Caki2 (cell line): ENCODE data around the gene SP7. TPM values are rescaled to one million over a fixed set of nuclear protein-coding genes. Genes with fewer than 3 reads are reported as not detected.
A peak's percentile ranks its signal among the peaks of the same experiment; 100 is the strongest.

ENCODE experiments used
- DNase-seq: peaks from one replicate; pipeline ENCODE4 v3.0.0-alpha.2; 2015; ENCODE audit warnings: low read depth
- in situ Hi-C: cut with HindIII; loops from 2 replicates; pipeline ENCODE4 v1.10.0; 2016; ENCODE audit warnings: low sequenced_read_pairs, low pct_unique_long_range_greater_than_20kb, mixed read lengths
- total RNA-seq: library from RNA; depleted of rRNA; stranded (reverse); fragments of >200 nt; shearing (Covaris generic); gene quantifications from 2 replicates; pipeline ENCODE4 v1.2.3, GENCODE V29; 2014; ENCODE audit warnings: low replicate concordance; rRNA removed

Gene SP7
- total RNA-seq, 1 experiment from 2014 or later, result not detected

DNA sequence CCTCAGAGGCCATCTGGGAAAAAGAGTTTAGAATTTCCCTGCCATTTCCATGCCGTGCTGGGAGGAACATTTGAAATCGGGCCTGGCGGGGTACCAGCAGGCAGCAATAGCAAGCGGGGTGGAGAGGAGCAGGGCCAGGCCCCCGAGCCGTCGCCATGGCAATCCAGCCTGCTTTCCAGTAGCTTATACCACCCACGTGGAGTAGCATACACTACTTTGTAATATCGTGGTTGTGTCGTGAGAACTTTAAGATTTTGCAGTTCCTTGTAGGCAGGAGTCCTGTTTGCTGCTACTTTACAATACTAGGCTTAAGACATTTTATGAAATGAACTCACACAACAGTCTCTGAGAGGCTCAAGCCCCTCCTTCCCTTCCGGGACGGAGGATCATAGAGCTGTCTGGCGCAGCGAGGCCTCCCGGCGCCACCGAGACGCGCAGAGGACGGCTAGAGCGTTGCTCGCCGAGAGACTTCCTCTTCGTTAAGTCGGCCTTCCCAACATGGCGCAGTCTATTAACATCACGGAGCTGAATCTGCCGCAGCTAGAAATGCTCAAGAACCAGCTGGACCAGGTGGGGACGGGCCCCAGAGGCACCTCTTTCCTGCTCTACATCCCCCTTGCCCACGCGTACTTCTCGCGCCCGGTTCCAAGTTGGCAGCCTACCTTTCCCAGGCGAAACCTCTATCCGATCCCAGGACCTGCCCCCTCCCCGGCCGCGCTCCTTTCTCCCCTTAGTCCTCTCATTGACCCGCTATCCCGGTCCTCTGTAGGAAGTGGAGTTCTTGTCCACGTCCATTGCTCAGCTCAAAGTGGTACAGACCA, 40.9 kb downstream of the SP7 start, which contains the start of gene PFDN5:
TSS of gene PFDN5 (plus strand) at position 473 of the 821 bp plus-strand sequence. CDS start at position 499, 26 bp downstream.
- in situ Hi-C loops, result loop anchor here (10.0 kb wide), 1 partner anchor 80 kb away; no protein-coding TSS in a partner anchor
- peak; percentile 91 for DNase-seq

GRCh38 chr12:53292426-53292825, 43.7 kb downstream of the SP7 start:
- DNase-seq, result no peak
- in situ Hi-C loops, result loop anchor here (10.0 kb wide), 1 partner anchor 78 kb away; no protein-coding TSS in a partner anchor

- DNase-seq, result no peak
- in situ Hi-C loops, result loop anchor here (10.0 kb wide), 1 partner anchor 76 kb away; no protein-coding TSS in a partner anchor
These were observed 45.5 kb downstream of the SP7 start for GRCh38 chr12:53290661-53291060.

- DNase-seq, result peak; percentile 61
- in situ Hi-C loops, result loop anchor here (10.0 kb wide), 1 partner anchor 75 kb away; no protein-coding TSS in a partner anchor
These were observed 46.3 kb downstream of the SP7 start for GRCh38 chr12:53289891-53290290.

- in situ Hi-C loops, result no loop called here
- DNase-seq, result no peak
These were observed 47.8 kb downstream of the SP7 start for GRCh38 chr12:53288322-53288721.

DNA sequence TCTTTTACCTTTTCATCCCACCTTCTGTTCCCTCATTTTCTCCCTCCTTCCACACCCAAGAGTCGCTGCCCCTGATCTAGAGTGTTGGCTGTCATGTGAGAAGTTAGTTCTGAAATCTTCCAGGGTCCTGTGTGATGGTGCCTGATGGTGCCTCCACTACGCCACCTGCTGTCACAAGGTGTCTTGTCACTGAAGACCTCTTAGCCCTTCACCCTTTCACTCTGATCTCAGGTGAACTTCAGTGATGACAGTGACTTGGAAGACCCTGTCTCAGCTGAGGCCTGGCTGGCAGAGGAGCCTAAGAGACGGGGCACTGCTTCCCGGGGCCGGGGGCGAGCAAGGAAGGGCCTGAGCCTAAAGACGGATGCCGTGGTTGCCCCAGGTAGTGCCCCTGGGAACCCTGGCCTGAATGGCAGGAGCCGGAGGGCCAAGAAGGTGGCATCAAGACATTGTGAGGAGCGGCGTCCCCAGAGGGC, 48.4 kb downstream of the SP7 start:
- DNase-seq, result peak; percentile 48
- in situ Hi-C loops, result no loop called here

DNA sequence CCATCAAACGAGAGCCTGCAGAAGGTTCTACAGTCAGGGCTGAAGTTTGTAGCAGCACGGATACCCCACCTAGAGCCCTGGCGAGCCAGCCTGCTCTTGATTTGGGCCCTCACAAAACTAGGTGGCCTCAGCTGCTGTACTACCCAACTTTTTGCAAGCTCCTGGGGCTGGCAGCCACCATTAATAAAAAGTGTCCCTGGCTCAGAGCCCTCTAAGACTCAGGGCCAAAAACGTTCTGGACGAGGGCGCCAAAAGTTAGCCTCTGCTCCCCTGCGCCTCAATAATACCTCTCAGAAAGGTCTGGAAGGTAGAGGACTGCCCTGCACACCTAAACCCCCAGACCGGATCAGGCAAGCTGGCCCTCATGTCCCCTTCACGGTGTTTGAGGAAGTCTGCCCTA, 49.7 kb downstream of the SP7 start:
- no peak for DNase-seq
- in situ Hi-C loops, result no loop called here

GRCh38 chr12:53279888-53280498, 56.2 kb downstream of the SP7 start:
- in situ Hi-C loops, result no loop called here
- DNase-seq, result no peak

DNA sequence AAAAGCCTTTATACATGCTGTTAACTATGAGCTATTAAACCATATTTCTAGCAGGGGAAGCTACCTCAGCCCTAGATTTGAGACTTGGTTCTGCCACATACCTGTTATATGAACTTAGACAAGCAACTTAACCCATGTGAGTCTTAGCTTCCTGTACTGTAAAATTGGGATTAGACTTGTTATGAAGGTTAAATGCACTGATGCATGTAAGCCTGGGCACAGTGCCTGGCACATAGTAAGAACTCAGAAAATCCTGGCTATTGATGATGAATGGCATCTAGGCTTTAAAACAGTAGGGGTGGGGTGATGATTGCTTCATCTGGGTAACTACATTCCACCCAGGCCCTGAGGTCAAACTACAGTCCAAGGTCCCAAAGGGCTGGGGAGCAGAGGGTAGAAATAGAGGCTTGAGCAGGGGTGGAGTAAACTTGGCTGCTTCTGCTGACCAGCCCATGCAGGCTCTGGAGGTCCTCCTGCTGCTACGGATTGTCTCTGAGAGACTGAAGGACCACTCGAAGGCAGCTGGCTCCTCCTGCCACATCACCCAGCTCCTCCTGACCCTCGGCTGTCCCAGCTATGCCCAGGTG, 56.8 kb downstream of the SP7 start:
- no peak for DNase-seq
- in situ Hi-C loops, result no loop called here

DNA sequence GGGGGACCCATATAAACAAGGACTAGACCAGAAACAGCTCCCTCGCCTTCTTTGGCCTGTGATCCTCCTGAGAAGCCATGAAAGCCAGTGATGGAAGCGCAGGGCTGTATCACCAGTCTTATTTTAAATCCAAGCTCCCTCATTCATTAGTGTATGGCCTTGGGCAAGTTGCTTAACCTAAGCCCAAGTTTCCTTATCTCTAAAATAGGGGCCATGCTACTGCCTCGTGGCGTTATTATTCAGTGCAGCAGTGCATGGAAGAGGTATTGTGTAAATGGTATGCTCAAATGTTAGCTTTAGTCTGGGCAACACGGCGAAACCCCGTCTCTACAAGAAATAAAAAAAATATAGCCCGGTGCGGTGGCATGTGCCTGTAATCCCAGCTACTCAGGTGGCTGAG, 58.2 kb downstream of the SP7 start:
- in situ Hi-C loops, result no loop called here
- no peak for DNase-seq

Other genes starting within 250 kb of the SP7 start
- 265 TPM in 2 replicates for gene IGFBP6, start 238.7 kb downstream of the SP7 start, total RNA-seq
- not detected in 2 replicates for gene SOAT2, start 232.9 kb downstream of the SP7 start, total RNA-seq
- 6.2 and 6.8 TPM in 2 replicates for gene ZNF740, start 155.6 kb downstream of the SP7 start, total RNA-seq
- gene CSAD, start 155.4 kb downstream of the SP7 start, total RNA-seq, result 2.5 and 3.6 TPM in 2 replicates
- gene ITGB7, start 129.1 kb downstream of the SP7 start, total RNA-seq, result 26.4 and 38.6 TPM in 2 replicates
- 25.2 and 28.6 TPM in 2 replicates for gene RARG, start 104.1 kb downstream of the SP7 start, total RNA-seq
- gene ESPL1, start 68.1 kb downstream of the SP7 start, total RNA-seq, result 24.6 and 36.2 TPM in 2 replicates
- gene PFDN5, start 40.8 kb downstream of the SP7 start, total RNA-seq, result 537 and 754 TPM in 2 replicates
- gene MYG1, start 36.7 kb downstream of the SP7 start, total RNA-seq, result 88.8 and 89.8 TPM in 2 replicates
- 112 and 154 TPM in 2 replicates for gene AAAS, start 14.7 kb downstream of the SP7 start, total RNA-seq
- gene SP1, start 43.8 kb upstream of the SP7 start, total RNA-seq, result 23.3 and 39.3 TPM in 2 replicates
- gene AMHR2, start 87.5 kb upstream of the SP7 start, total RNA-seq, result not detected in 2 replicates
- 151 and 174 TPM in 2 replicates for gene PRR13, start 105.4 kb upstream of the SP7 start, total RNA-seq
- 190 and 201 TPM in 2 replicates for gene PCBP2, start 115.7 kb upstream of the SP7 start, total RNA-seq
- 23.2 and 31.1 TPM in 2 replicates for gene MAP3K12, start 163.1 kb upstream of the SP7 start, total RNA-seq
- 101 and 110 TPM in 2 replicates for gene TARBP2, start 164.9 kb upstream of the SP7 start, total RNA-seq
- gene NPFF, start 171.1 kb upstream of the SP7 start, total RNA-seq, result not detected in 2 replicates